HG02884 (cell line): ENCODE measurements around the gene ALOX12.

ENCODE experiments used
- ATAC-seq: cut with Tn5 transposase; IDR thresholded peaks from one replicate; pipeline ENCODE4 v1.9.1; 2021; ENCODE audit warnings: mild to moderate bottlenecking, moderate library complexity; ENCODE audit not compliant: unreplicated experiment

ALOX12 gene

DNA sequence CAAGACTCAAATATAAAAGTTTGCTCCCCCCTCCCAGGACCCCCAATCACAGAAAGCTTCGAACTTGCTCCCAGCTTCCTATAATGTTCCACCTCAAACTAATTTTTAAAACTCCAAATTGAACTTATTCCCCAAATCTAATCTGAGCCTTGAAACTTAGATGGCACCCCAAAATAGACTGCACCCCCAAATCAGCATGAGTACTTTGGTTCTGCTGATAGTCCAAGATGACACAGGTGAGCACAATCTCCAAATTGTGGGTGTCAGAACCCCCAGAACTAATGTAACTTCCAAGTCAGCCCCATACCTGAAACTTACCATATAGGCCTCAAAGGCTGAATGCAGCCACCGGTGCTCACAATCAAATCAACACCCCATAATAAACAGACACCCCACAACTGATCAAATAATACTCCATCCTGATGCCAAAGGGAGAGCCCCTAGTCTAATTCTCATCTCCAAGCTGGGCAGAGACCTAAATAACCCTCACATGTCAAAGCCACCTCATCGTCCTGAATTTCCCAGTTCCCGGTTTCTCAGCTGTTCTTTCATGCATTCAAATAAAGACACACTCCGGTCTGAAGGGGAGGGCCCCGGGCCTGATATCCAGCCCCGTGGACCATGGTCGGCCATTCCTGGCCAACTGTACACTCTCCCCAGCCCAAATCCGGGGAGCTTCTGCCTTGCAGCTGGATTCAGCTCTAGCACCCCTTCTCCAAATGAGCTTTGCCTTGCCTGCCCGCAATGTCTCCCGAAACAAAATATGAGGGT lies 25.2 kb downstream of the ALOX12 start:
- ATAC-seq = no peak

DNA sequence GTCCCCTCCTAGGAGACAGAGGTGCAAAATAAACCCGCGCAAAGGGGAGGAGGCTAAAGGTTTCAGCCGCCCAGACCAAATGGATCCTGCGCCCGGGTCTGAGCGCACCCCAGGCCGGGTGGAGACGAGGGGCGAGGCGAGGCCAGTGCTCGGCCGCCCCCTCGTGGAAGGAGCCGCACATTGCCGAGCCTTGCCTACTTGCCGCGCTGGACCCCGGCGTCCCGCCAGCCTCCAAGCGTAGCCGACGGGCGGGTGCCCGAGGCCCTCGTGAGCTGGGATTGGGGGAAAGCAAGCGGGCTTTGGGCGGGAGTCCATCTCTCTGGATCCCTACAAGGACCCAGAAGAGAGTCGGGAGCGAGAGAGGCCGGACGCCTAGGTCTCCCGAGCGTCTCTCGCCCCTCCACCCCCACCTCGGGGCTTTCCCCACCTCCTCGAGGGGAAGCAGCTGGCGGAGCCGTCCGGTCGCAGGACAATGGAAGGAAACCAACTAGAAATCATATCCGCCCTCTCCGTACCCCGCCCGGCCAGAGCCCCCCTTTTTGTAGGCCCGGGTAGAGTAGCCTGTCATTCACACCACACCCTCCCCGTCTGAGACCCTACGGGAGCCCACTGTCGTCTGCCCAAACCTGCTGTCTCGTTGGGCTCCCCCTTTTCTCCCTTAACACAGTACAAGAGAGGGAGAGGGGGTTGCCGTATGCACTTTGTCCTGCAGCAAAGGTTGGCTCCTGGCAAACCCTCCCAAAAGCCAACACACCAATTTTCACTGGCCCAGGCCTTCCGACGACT lies 26.3 kb downstream of the ALOX12 start:
- ATAC-seq = no peak

DNA sequence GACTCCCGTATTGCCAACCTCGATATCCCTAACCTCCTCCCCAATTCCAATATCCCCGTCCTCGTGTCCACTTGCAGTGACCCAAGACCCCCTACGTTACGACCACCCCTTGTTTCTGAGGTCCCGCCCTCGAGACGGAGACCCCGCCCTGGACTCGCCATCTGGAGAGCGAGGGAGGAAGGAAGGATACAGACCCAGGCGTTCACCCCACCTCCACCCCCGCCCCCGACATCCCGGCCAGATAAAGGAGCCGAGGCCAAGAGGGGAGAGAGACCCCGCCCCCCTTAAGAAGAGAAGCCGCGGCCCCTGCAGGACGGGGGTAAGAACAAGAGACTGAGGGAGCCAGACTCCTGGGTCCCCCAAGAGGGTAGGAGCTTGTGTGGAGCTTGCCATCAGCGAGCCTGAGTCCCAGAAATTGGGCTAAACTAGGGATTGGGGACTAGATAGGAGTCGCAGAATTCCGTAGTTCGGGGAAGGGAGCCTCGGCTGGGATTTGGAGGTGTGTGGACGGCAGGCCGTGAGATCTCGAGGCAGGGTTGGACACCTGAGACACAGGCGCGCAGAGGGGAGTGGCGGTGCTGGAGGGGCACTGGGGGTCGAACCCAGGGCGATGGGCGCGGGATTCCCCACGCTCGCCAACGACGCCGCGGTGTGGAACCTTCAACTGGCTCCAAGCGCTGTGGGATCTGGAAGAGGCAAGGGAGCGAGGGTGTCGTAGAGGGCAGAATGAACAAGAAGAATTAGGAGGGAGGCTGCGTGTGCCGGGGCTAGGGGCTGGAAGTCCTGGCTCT lies 27.1 kb downstream of the ALOX12 start, which contains the start of gene BCL6B:
Gene BCL6B (plus strand): TSS at position 270 of the 791 bp plus-strand sequence. CDS start 622 bp downstream, outside the sequence.
- no peak for ATAC-seq

DNA sequence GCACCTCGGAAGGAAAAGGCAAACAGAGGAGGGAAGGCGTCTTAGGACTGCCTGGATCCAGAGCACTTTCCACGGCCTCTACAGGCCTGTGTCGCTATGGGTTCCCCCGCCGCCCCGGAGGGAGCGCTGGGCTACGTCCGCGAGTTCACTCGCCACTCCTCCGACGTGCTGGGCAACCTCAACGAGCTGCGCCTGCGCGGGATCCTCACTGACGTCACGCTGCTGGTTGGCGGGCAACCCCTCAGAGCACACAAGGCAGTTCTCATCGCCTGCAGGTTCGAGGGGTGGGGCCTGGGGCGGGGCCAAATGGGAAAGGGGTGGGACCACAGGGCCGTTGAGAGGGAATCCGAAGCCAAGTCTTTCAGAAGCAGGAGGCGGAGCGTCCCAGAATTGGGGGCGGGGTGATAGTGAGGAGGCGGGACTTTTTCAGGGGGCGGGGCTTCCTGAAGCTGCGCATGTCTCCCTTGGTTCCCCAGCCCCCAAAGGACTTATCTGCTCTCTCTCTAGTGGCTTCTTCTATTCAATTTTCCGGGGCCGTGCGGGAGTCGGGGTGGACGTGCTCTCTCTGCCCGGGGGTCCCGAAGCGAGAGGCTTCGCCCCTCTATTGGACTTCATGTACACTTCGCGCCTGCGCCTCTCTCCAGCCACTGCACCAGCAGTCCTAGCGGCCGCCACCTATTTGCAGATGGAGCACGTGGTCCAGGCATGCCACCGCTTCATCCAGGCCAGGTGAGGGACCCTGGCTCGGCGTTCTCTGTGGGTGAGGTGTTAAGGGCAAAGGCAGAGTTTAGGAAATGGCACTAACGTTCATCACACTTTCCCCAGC lies 27.9 kb downstream of the ALOX12 start:
- ATAC-seq = no peak

DNA sequence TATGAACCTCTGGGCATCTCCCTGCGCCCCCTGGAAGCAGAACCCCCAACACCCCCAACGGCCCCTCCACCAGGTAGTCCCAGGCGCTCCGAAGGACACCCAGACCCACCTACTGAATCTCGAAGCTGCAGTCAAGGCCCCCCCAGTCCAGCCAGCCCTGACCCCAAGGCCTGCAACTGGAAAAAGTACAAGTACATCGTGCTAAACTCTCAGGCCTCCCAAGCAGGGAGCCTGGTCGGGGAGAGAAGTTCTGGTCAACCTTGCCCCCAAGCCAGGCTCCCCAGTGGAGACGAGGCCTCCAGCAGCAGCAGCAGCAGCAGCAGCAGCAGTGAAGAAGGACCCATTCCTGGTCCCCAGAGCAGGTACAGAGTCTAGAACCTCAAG lies 28.5 kb downstream of the ALOX12 start:
- no peak for ATAC-seq

DNA sequence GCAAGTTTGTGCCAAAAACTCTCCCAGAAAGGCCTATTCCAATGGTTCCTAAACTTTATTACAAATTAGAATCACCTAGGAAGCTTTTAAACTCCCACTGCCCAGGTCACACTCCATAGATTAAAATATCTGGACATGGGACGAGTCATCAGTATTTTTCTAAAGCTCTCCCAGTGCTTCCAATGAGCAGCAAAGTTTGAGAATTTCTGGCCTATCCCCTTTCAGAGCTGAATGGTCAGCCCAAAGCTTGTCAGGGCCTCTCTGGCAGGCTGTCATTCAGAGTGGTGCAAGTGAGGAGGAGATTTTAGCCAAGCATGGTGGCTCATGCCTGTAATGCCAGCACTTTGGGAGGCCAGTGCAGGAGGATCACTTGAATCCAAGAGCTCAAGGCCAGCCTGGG lies 29.4 kb downstream of the ALOX12 start:
- no peak for ATAC-seq

DNA sequence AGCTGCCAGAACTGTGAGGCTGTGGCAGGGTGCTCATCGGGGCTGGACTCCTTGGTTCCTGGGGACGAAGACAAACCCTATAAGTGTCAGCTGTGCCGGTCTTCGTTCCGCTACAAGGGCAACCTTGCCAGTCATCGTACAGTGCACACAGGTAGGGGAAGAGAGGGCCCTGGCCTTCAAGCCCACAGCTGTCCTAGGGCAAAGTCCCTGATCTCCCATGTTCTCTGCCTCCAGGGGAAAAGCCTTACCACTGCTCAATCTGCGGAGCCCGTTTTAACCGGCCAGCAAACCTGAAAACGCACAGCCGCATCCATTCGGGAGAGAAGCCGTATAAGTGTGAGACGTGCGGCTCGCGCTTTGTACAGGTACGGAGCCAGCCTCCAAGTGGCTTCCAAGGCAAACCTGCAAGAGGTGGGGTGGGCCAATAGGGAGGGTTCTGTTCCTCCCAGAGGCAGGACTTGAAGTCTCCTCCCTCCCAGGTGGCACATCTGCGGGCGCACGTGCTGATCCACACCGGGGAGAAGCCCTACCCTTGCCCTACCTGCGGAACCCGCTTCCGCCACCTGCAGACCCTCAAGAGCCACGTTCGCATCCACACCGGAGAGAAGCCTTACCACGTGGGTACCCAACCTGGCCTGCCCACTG lies 30.7 kb downstream of the ALOX12 start:
- no peak for ATAC-seq

DNA sequence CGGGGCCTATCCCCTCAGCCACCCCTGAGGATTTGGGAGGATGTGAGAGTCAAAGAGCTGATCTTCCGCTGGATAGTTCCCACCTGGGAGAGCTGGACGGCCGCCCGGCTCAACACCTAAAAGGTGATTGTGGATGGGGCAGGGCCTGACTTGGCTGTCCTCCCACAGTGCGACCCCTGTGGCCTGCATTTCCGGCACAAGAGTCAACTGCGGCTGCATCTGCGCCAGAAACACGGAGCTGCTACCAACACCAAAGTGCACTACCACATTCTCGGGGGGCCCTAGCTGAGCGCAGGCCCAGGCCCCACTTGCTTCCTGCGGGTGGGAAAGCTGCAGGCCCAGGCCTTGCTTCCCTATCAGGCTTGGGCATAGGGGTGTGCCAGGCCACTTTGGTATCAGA lies 31.5 kb downstream of the ALOX12 start:
- ATAC-seq = no peak

DNA sequence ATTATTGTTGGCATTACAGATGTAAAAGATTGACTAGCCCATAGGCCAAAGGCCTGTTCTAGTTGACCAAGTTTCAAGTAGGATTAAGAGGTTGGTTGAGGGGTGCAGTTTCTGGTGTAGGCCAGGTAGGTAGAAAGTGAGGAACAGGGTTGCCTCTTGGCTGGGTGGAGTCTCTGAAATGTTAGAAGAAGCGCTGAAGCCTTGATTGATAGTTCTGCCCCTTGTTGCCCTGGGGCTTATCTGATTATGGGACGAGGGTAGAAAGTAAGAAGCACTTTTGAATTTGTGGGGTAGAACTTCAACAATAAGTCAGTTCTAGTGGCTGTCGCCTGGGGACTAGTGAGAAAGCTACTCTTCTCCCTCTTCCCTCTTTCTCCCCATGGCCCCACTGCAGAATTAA lies 33.2 kb downstream of the ALOX12 start:
- ATAC-seq = no peak

DNA sequence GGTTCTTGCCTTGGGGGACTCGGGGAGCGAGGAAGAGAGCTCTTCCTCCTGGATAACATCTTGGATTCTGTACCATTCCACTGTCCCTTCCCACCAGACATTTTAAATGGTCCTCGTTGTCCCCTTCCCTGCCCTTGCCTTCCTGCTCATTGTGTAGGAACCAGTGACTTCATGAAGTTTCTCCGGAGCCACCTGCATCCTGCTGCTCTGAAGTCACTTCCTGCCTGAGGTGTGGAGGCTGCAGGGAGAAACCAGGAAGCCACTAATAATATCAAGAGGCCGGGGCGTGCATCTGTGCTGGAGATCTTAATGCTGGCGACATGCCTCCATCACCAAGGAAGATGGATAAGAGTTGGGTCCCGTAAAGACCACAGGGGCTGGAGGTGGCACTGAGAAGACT lies 33.8 kb downstream of the ALOX12 start:
- no peak for ATAC-seq

DNA sequence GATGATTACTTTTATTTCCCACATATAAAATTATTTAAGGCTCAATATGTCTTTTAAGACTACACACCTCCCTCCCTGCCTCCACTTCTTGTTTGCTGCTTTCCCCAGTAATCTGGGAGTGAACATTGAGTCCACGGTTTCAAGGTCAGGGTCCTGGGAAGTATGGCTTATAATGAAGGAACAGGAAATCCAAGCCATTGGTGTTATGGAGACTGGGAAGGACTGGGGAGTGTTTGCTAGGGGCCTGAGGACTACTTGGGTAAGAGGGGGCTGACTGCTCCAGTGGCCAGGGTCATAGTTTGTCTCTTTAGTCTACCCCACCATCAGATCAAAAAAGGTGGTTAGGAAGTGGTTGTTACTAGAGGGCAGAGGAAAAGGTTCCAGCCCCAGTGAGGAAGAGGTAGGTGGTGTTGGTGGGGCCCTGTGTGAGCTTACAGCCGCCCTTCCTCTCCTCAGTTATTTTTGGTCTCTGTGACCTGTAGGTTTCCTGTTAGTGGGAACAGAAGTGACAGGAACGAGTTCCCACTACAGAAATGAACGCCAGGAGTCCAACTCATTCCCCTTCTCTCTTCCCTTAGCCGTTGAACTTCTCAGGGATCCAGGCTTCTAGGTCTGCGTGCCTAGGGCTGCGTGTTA lies 39.2 kb downstream of the ALOX12 start:
- peak; percentile 29 for ATAC-seq

DNA sequence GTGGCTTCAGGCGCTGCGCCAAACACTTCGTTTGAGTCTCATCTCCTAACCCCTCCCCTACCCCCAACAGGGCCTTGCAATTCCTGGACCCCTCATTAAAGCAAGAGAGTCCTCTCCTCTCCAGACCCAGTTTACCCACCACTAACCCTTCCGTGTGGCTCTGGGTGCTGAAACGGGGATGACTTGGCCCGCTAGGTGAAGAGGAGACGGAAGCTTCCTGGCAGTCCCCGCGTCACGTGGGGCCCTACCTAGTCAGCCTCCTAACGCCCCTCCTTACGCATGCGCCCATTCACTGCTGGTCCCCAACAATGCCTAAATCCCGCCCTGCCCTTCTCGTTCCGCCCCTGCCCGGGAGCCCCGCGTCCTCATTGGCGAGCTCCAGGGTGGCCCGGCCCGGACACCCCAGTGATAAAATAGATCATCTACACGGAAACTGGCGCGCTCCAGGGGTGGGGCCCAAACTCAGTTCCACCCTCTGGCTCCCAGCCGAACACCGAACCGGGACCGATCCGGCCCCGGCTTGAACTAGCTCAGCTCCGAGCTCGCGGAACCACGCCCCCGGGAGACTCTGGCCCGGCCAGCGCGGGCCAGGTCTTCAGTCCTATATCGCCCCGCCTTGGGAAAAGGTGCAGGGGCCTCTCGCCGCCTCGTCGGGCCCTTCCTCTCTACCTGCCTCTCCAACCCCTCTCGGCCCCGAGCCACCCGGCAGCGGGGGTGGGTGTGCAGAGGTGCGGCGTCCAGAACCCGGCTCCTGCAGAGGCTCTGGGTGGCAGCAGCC lies 39.9 kb downstream of the ALOX12 start, which contains the start of gene SLC16A13:
Gene SLC16A13 (plus strand): TSS at position 425 of the 778 bp plus-strand sequence. CDS start 368 bp downstream, outside the sequence.
- peak; percentile 82 for ATAC-seq

DNA sequence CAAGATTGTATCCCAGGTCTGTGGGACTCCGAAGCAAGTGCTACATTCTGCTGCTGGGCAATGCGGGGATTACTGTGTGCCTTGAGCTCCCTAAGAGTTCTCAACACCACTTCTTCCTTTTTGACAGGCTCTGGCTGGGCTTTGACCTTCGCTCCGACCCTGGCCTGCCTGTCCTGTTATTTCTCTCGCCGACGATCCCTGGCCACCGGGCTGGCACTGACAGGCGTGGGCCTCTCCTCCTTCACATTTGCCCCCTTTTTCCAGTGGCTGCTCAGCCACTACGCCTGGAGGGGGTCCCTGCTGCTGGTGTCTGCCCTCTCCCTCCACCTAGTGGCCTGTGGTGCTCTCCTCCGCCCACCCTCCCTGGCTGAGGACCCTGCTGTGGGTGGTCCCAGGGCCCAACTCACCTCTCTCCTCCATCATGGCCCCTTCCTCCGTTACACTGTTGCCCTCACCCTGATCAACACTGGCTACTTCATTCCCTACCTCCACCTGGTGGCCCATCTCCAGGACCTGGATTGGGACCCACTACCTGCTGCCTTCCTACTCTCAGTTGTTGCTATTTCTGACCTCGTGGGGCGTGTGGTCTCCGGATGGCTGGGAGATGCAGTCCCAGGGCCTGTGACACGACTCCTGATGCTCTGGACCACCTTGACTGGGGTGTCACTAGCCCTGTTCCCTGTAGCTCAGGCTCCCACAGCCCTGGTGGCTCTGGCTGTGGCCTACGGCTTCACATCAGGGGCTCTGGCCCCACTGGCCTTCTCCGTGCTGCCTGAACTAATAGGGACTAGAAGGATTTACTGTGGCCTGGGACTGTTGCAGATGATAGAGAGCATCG lies 42.4 kb downstream of the ALOX12 start:
- ATAC-seq = no peak

DNA sequence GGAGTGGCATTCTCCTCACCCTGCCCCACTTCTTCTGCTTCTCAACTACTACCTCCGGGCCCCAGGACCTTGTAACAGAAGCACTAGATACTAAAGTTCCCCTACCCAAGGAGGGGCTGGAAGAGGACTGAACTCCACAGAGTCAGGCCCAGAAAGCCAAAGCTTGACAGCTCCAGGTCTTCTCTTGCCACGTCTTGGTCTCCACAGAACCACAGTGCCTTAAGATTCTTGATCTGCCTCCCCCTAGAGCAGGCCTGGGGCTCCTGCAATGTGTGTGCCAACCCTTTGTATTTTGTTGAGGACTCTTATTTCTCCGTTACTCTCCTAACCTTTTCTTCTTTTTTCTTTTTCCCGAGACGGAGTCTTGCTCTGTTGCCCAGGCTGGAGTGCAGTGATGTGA lies 44.0 kb downstream of the ALOX12 start:
- no peak for ATAC-seq

DNA sequence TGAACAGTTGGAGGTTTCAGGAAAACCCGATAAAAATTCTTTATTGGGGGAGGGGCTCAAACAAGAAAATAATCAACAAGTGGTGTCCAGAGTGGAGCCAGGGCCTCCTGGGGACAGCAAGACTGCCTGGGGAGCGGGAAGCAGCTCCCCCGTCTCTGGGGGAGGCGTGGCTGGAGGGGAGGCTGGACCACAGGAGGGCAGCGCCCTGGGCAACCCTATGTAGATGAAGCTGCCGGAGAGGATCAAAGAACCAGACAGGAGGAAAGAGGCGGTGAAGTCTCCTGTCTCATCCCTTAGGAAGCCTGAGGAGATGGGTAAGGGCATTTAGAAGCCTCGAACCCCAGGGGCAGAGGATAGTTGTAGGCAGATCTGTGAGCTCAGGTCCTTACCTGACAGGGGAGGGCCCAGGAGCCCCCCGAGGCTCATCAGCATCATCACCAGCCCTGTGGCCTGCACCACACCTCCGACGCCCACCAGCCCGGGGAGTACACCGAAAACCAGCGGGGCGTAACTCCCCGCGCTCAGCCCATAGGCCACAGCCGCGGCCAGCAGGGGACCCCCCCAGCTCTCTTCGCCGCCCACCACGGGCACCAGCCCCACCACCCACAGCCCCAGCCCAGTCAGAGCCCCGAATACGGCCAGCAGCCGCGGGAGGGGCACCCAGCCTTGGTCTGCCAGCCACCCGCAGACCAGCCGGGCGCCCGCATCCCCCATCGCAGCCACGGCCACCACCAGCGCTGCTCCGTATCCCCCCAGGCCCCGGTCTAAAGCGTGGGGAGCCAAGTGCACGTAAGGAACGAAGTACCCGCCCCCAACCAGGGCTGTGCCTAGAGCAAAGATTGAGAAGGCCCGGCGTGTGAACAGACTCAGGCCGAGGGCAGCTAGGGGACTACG lies 46.0 kb downstream of the ALOX12 start:
- no peak for ATAC-seq

DNA sequence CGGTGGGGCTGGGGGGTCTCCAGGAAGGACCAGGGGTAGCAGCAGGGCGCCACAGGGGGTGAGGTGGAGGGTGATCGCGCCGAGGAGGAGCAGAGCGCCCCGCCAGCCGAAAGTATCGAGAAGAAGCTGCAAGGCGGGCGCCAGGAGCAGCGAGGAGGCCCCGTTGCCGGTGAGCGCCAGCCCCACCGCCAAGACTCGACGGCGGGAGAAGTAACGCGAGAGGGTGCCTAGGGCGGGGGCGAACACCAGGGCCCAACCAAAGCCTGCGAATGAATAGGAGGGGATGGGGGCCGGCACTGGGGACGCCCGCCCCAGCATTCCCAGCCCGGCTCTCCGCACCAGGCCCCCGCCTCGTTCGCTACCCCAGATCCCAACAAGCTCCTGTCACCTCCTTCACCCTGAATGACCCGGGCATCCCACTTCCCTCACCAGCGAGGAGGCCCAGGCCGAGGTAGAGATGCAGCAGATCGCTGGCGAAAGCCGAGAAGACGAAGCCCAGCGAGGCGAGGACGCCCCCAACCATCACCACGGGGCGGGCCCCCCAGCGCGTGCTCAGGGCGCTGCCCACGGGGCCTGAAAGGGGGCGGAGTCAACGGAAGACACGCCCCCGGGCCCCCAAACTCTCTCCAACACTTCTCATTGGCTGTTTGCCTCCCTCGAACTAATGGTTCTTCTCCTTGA lies 46.8 kb downstream of the ALOX12 start:
- no peak for ATAC-seq
